Effector memory CD8-positive, alpha-beta T cell (primary cell): Measurements from ENCODE around the gene TADA2A.
"Not testable (repeated sequence)": the region's sequence is repeated elsewhere in the genome, so short reads cannot be mapped to it uniquely, and the experiment has no call there.

Source experiments
- ATAC-seq: fragments of 150-1000 bp; cut with Tn5 transposase; replicated peaks from 2 replicates; pipeline ENCODE4 v1.10.0; 2021; ENCODE audit warnings: mild to moderate bottlenecking, moderate library complexity
- DNase-seq, 3 experiments: peaks; one replicate each; pipeline ENCODE4 v3.0.0; 2021
- H3K27ac Mint-ChIP-seq, 2 donors: one replicate each; pipeline ENCODE4 v1.8.0; 2022; ENCODE audit warnings: mild to moderate bottlenecking in 2 of 2, mixed read lengths in 2 of 2, moderate library complexity in 2 of 2
- H3K27me3 Mint-ChIP-seq, 2 donors: one replicate each; pipeline ENCODE4 v1.8.0; 2022; ENCODE audit warnings: mixed read lengths in 2 of 2
- H3K36me3 Mint-ChIP-seq: one replicate; pipeline ENCODE4 v1.8.0; 2022; ENCODE audit warnings: mild to moderate bottlenecking, moderate library complexity, mixed read lengths; ENCODE audit not compliant: insufficient read depth
- H3K4me1 Mint-ChIP-seq, 2 donors: one replicate each; pipeline ENCODE4 v1.8.0; 2022; ENCODE audit warnings: low read depth in 2 of 2, mixed read lengths in 2 of 2
- H3K4me3 Mint-ChIP-seq, 2 donors: one replicate each; pipeline ENCODE4 v1.8.0; 2022; ENCODE audit warnings: mild to moderate bottlenecking in 2 of 2, mixed read lengths in 2 of 2, moderate library complexity in 2 of 2
- H3K9me3 Mint-ChIP-seq, 2 donors: one replicate each; pipeline ENCODE4 v1.8.0; 2022; ENCODE audit warnings: mixed read lengths in 2 of 2

The TADA2A gene

DNA sequence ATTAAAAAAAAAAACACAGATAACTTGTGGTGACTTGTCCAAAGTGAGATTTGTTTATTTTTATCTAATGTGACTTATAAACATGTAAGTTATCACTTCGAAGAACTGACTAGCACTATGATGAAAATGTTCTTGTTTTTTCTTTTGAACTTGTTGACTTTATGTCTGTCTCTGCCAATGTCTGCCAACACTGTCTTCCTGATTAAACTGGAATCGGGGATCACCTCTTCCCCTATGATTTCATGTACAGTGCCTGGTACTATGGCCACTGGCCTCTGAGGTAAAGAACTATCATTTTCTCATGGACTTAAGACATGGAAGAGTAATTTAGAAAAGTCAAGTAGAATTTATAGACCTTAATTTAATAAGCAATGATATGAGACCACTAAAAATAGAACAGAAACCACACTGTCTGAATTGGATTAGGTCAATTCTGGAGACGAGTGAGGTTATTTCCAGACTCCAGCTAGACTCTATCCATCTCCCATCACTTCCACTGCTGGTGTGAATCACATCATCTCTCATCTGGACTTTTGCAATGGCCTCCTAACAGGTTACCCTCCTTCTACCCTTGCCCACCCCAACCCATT, 22.0 kb upstream of the TADA2A start:
- Mint-ChIP-seq H3K9me3 (no peaks in the 10 kb centered on the region), H3K27me3 (no peaks in the 10 kb centered on the region), H3K4me3 (no peak overlapping the region), H3K36me3 (peaks cover 3% of the 10 kb centered on the region), H3K27ac (no peak overlapping the region), H3K4me1 (no peaks in the 10 kb centered on the region)
- DNase-seq (no peak), ATAC-seq (no peak)

DNA sequence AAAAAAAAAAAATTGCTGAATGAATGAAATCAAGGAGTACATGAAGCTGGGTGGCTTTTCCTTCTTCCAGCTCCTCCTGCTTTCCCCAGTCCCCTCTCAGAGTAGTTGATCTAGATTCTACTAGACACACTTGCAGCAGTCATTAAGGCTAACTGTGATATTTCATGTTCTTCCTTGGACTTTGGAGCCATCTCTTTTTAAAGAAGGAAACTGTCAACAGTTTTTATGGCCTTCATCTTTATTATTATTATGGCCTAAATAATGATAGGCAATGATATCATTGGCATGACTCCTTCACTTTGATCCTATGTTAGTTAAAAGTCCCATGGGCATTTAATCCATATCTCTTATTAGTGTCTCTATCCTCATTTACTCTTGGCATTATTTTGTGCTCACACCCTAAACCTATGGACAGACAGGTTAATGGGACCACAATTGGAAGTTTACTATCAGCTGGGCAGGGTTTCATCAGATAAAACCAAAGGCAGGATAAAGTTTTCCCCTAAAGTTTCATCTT, 21.2 kb upstream of the TADA2A start:
- Mint-ChIP-seq H3K4me1 (no peaks in the 10 kb centered on the region), H3K27me3 (no peaks in the 10 kb centered on the region), H3K9me3 (no peaks in the 10 kb centered on the region), H3K4me3 (no peak overlapping the region), H3K36me3 (peaks cover 3% of the 10 kb centered on the region), H3K27ac (no peak overlapping the region)
- DNase-seq (no peak), ATAC-seq (no peak)

DNA sequence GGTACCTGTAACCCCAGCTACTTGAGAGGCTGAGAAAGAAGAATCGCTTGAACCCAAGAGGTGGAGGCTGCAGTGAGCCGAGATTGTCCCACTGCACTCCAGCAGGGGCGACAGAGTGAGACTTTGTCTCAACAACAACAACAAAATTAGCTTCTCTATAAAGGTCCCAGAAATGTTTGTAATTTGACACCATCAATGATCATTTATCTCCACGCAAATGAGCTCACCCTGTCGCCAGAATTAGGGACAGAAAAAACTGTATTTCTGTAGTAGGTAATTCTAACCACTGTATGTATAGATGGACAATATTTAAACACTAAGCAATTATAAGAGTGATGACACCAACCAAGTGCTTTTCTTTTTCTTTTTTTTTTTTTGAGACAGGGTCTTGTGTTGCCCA, 20.2 kb upstream of the TADA2A start:
- Mint-ChIP-seq H3K27me3 (no peaks in the 10 kb centered on the region), H3K4me1 (peaks cover under 1 to 2% of the 10 kb centered on the region in 2 donors), H3K36me3 (peaks cover 3% of the 10 kb centered on the region), H3K4me3 (no peak overlapping the region), H3K27ac (no peak overlapping the region), H3K9me3 (no peaks in the 10 kb centered on the region)
- no peak for ATAC-seq
- no peak for DNase-seq

DNA sequence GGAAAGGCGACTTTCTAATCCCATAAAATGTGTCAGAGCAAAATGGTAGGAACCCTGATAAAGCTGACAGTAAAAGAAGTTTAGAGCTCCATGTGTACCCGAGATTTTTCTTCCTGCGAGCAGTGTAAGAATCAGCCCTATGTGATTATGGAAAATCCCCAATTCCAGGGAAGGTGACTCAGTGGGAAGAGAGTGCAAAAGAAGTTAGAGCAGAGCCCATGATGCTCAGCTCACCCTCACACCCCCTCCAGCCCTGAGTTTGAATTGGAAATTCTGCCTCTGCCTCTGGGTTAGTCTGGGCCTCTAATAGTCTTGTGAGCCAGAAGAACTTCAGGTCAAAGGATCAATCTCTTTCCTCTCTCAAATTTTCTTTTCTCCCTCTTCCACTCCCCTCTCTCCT, 18.4 kb upstream of the TADA2A start:
- Mint-ChIP-seq H3K36me3 (peaks cover 3% of the 10 kb centered on the region), H3K4me1 (peaks cover 7 to 10% of the 10 kb centered on the region in 2 donors), H3K27me3 (no peaks in the 10 kb centered on the region), H3K9me3 (no peaks in the 10 kb centered on the region), H3K27ac (no peak overlapping the region), H3K4me3 (no peak overlapping the region)
- no peak for ATAC-seq
- no peak for DNase-seq

DNA sequence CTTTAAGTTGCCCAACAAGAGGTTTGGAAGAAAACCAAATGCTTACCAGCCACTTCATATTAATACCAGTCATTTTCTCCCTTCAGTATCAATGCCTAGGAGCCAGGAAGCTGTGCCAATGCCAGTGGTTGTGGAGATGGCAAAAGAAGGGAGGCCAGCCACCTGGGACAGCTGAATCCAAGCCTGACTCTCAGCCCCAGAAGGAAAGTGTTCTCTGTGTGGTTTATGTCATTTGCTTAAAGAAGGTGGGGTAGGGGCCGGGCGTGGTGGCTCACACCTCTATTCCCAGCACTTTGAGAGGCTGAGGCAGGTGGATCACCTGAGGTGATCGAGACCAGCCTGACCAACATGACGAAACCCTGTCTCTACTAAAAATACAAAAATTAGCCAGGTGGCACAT, 17.5 kb upstream of the TADA2A start:
- Mint-ChIP-seq H3K9me3 (no peaks in the 10 kb centered on the region), H3K27me3 (no peaks in the 10 kb centered on the region), H3K4me1 (peaks cover 7 to 10% of the 10 kb centered on the region in 2 donors), H3K36me3 (peaks cover 3% of the 10 kb centered on the region), H3K27ac (no peak overlapping the region), H3K4me3 (no peak overlapping the region)
- ATAC-seq (no peak), DNase-seq (no peak)

DNA sequence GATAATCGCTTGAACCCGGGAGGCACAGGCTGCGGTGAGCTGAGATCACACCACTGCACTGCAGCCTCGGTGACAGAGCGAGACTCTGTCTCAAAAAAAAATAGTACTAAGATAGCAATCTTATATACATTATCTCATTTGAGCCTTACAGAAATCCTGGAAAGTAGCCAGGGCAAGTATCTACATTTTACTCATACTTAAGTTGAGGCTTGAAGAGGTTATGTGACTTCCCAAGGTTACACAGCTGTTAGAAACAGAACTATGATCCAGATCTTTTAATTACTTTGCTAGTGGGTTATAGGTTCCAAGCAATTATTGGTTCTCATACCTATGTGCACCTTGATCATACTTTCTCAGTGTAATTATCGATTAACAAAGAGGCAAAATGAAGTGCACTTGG, 15.5 kb upstream of the TADA2A start:
- H3K27ac Mint-ChIP-seq: no peak overlapping the region
- H3K27me3 Mint-ChIP-seq: no peaks in the 10 kb centered on the region
- DNase-seq (no peak), ATAC-seq (no peak)
- no peaks in the 10 kb centered on the region for H3K9me3 Mint-ChIP-seq
- peaks cover 7 to 10% of the 10 kb centered on the region in 2 donors for H3K4me1 Mint-ChIP-seq
- H3K36me3 Mint-ChIP-seq: peaks cover 3% of the 10 kb centered on the region
- H3K4me3 Mint-ChIP-seq: no peak overlapping the region

DNA sequence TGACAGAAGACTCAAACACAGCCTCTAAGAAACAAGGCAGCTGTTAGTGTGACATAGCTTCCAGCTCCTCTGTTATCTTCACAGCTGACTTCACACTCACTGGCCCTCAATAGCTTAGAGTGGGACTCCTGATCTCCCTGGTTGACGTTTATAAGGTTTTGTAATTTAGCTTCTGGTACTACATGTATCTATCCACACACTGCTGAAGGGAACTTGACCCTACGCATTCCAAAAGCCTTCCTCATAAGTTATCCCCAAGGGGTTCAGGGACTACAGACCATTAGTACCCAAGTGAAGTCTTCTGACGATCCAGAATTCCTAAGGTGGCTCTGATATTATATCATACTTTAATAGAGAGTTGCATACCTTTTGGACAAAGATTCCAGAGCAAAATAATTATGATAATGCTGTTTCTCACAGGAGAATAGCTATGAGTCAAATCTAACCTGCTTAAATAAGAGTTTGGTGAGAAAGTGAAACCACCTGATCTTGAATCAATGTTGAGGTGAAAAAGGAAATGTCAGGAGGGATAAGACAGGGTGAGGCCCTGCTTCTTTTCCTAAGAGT, 14.6 kb upstream of the TADA2A start:
- peaks cover 7 to 10% of the 10 kb centered on the region in 2 donors for H3K4me1 Mint-ChIP-seq
- H3K36me3 Mint-ChIP-seq: peaks cover 3% of the 10 kb centered on the region
- H3K27ac Mint-ChIP-seq: peak overlapping the region; percentile 38 to 72
- no peak overlapping the region for H3K4me3 Mint-ChIP-seq
- no peaks in the 10 kb centered on the region for H3K27me3 Mint-ChIP-seq
- DNase-seq (no peak), ATAC-seq (no peak)
- no peaks in the 10 kb centered on the region for H3K9me3 Mint-ChIP-seq

DNA sequence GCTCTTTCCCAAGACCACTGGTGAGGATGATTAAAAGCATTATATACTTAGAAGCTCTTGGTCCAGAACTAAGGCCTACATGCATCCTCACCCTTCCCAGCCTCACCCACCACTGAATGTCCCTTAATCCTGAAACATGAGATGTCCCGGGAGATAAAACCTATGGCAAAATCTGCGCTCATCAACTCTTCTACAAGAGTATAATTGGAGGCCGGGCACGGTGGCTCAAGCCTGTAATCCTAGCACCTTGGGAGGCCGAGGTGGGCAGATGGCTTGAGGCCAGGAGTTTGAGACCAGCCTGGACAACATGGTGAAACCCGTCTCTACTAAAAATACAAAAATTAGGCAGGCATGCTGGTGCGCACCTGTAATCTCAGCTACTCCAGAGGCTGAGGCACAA, 13.3 kb upstream of the TADA2A start:
- Mint-ChIP-seq H3K27ac (peak overlapping the region in 1 of 2 donors; percentile 23), H3K9me3 (no peaks in the 10 kb centered on the region), H3K36me3 (no peaks in the 10 kb centered on the region), H3K4me3 (no peak overlapping the region), H3K27me3 (no peaks in the 10 kb centered on the region), H3K4me1 (peaks cover 10 to 13% of the 10 kb centered on the region in 2 donors)
- DNase-seq (no peak), ATAC-seq (no peak)

DNA sequence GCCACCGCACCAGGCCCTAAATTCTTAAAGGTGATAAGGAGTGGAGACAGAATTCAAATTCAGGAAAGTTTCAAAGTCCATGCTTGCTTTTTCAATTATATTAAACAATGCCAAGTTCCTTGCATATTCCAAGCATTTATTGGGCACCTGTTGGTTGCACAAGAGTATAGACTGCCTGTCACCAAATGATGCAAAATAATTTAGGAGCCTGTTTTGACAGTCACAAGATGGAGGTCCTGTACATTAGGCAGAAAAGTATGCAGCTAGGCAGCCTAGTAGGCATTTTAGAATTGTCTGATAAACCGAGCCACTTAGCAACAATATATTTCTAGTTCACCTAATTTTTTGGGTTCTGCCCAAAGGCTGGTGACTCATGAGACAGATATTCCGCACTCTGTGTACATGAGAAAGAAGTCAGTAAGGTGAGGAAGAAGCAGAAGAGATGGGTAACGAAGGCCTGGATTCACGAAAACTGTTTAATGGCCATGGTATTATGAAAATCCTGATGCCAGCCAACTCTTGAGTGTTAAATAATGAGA, 7.4 kb upstream of the TADA2A start:
- Mint-ChIP-seq H3K4me1 (peaks cover 3 to 4% of the 10 kb centered on the region in 2 donors), H3K27ac (no peak overlapping the region), H3K9me3 (no peaks in the 10 kb centered on the region), H3K4me3 (no peak overlapping the region), H3K36me3 (peaks cover 3% of the 10 kb centered on the region), H3K27me3 (no peaks in the 10 kb centered on the region)
- ATAC-seq (no peak), DNase-seq (no peak)

DNA sequence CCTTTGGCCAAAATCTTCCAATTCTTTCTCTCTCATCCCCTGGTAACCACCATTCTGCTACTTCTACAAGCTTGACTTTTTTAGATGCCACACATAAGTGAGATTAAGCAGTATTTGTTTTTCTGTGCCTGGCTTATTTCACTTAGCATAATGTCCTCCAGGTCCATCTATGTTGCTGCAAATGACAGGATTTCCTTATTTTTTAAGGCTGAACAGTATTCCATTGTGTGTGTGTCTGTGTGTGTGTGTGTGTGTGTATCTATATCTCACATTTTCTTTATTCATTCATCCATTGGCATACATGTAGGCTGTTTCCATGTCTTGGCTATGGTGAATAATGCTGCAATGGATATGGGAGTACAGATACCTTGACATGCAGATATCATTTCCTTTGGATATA, 6.2 kb upstream of the TADA2A start:
- peaks cover 3% of the 10 kb centered on the region for H3K36me3 Mint-ChIP-seq
- H3K27me3 Mint-ChIP-seq: no peaks in the 10 kb centered on the region
- DNase-seq (no peak), ATAC-seq (no peak)
- peaks cover 6 to 9% of the 10 kb centered on the region in 2 donors for H3K4me1 Mint-ChIP-seq
- H3K27ac Mint-ChIP-seq: no peak overlapping the region
- H3K4me3 Mint-ChIP-seq: no peak overlapping the region
- no peaks in the 10 kb centered on the region for H3K9me3 Mint-ChIP-seq

DNA sequence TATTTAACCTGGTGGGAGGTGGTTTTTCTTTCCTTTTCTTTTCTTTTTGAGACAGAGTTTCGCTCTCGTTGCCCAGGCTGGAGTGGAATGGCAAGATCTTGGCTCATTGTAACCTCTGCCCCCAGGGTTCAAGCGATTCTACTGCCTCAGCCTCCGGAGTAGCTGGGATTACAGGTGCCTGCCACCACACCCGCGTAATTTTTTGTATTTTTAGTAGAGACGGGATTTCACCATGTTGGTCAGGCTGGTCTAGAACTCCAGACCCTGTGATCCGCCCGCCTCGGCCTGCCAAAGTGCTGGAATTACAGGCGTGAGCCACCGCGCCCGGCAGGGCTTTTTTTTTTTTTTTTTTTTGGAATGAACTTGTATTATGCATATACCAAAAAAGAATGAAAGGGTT, 1.2 kb upstream of the TADA2A start:
- Mint-ChIP-seq H3K36me3 (peaks cover 23% of the 10 kb centered on the region), H3K4me1 (peaks cover 11 to 33% of the 10 kb centered on the region in 2 donors), H3K4me3 (peak overlapping the region; percentile 97 to 98)
- H3K9me3 Mint-ChIP-seq, H3K27ac Mint-ChIP-seq, ATAC-seq, H3K27me3 Mint-ChIP-seq, DNase-seq: not testable (repeated sequence)

DNA sequence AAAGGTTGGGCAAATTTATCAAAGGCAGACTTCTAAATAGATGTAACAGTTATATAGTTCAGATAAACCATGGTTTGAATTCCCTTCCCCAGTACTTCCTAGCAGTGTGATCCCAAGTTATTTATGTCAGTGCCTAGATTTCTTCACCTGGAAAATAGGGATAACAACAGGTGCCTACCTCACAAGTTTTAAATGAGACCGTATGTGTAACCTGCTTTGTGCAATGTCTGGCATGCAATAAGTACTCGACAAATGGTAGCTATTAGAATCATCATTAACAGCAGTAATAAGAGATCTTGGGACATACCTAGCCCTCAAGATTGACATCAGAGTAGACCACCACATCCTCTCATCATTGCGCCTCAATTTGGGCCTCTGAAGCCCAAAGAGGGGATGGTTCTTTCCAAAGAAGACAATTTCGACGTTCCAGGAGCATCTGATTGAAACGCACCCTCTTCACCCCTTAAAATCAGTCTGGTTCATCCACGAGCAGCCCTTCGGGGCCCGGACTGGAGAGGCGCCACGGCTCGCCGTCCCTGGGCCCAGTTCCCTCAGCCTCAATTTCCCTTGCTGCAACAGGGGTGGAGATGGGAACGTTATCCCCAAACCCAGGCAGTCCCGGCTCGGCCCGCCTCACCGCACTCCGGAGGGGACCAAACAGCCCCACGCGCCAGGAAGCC, 591 bp upstream of the TADA2A start:
- peaks cover 11 to 36% of the 10 kb centered on the region in 2 donors for H3K4me1 Mint-ChIP-seq
- peaks cover 28% of the 10 kb centered on the region for H3K36me3 Mint-ChIP-seq
- ATAC-seq (peak; percentile 0), DNase-seq (no peak)
- peak overlapping the region; percentile 91 for H3K27ac Mint-ChIP-seq
- no peaks in the 10 kb centered on the region for H3K27me3 Mint-ChIP-seq
- H3K9me3 Mint-ChIP-seq: no peaks in the 10 kb centered on the region
- H3K4me3 Mint-ChIP-seq: peak overlapping the region; percentile 97 to 98

DNA sequence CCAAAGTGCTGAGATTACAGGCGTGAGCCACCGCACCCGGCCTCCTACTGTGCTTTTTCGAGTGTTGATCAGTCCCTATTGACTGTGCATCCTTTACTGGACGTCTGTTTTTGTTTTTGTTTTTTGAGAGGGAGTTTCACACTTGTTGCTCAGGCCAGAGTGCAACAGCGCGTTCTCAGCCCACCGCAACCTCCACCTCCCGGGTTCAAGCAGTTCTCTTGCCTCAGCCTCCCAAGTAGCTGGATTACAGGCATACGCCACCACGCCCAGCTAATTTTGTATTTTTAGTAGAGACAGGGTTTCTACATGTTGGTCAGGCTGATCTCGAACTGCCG, 1.4 kb downstream of the TADA2A start:
- Mint-ChIP-seq H3K27ac (peak overlapping the region; percentile 80 to 89), H3K4me1 (peaks cover 11 to 37% of the 10 kb centered on the region in 2 donors)

DNA sequence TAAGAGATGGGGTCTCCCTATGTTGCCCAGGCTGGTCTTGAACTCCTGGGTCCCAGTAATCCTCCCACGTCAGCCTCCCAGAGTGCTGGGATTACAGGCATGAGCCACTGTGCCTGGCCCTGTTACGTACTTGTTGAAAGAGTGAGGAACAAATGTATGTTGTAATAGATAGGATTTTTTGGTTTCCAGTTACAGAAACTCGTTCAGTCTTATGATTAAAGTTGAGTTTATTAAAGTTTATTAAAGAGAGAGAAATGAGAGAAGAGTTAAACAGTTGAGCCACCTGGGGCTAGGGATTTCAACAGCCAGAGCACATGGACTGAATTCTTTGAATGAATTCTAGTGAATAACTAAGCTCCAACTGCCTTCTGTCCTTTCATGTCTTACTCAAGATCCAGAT, 3.7 kb downstream of the TADA2A start:
- Mint-ChIP-seq H3K27ac (peak overlapping the region in 1 of 2 donors; percentile 29), H3K36me3 (peaks cover 66% of the 10 kb centered on the region)

More for the DNA sequence above, 1.4 kb downstream of the TADA2A start:
- ATAC-seq, H3K27me3 Mint-ChIP-seq, H3K9me3 Mint-ChIP-seq, DNase-seq: not testable (repeated sequence)
- peaks cover 49% of the 10 kb centered on the region for H3K36me3 Mint-ChIP-seq
- peak overlapping the region; percentile 89 to 98 for H3K4me3 Mint-ChIP-seq

More for the DNA sequence above, 3.7 kb downstream of the TADA2A start:
- Mint-ChIP-seq H3K9me3 (no peaks in the 10 kb centered on the region), H3K4me1 (peaks cover 9 to 31% of the 10 kb centered on the region in 2 donors), H3K4me3 (no peak overlapping the region), H3K27me3 (no peaks in the 10 kb centered on the region)
- ATAC-seq: no peak
- no peak for DNase-seq
